D721Med (cell line): Measurements from ENCODE around the gene FRMD7.

ENCODE experiments used
- DNase-seq: peaks from one replicate; pipeline ENCODE4 v3.0.0; 2011; ENCODE audit warnings: low spot score; ENCODE audit not compliant: insufficient read length
- FAIRE-seq: peaks from 2 replicates; lab custom pipeline; 2011; peaks lifted over from hg19 to GRCh38; lab: Jason Lieb, UNC
- CTCF ChIP-seq: IDR thresholded peaks from 2 replicates; pipeline ENCODE4 v1.5.1; 2012; ENCODE audit warnings: mild to moderate bottlenecking, control low read depth; ENCODE audit not compliant: insufficient read depth; ENCODE audit errors: missing control alignments

FRMD7 gene

GRCh38 chrX:132119821-132120515 is 7.9 kb downstream of the FRMD7 start:
- no peak for FAIRE-seq
- no peak for DNase-seq
- no peak for TF ChIP-seq CTCF

GRCh38 chrX:132119283-132119682 is 8.5 kb downstream of the FRMD7 start:
- no peak for DNase-seq
- no peak for FAIRE-seq
- no peak for TF ChIP-seq CTCF

- FAIRE-seq (no peak), DNase-seq (no peak)
- no peak for TF ChIP-seq CTCF
Observed at GRCh38 chrX:132118358-132118757, 9.5 kb downstream of the FRMD7 start.

GRCh38 chrX:132115792-132116191 is 12.0 kb downstream of the FRMD7 start:
- no peak for TF ChIP-seq CTCF
- no peak for DNase-seq
- no peak for FAIRE-seq

GRCh38 chrX:132114607-132115006 is 13.2 kb downstream of the FRMD7 start:
- DNase-seq (no peak), FAIRE-seq (no peak)
- no peak for TF ChIP-seq CTCF

GRCh38 chrX:132107291-132107690 is 20.5 kb downstream of the FRMD7 start:
- FAIRE-seq (no peak), DNase-seq (no peak)
- no peak for TF ChIP-seq CTCF

- TF ChIP-seq CTCF = no peak
- no peak for DNase-seq
- no peak for FAIRE-seq
Observed at GRCh38 chrX:132101799-132102198, 26.0 kb downstream of the FRMD7 start.
